Neural progenitor cell (in vitro differentiated cells): ENCODE measurements around the gene MAP3K13.

Source experiments
- EZH2 ChIP-seq: fragments of 200-600 bp; sonication (generic); IDR thresholded peaks from 2 replicates; pipeline ENCODE4 v1.6.1; 2017; ENCODE audit warnings: antibody characterized with exemption, mild to moderate bottlenecking, moderate library complexity
- EZH2phosphoT487 ChIP-seq: fragments of 200-600 bp; sonication (generic); IDR thresholded peaks from 2 replicates; pipeline ENCODE4 v1.6.1; 2017; ENCODE audit warnings: antibody characterized with exemption
- TF ChIP-seq, protein P1 (sequence below): fragments of 200-600 bp; sonication (generic); IDR thresholded peaks from 2 replicates; pipeline ENCODE4 v1.5.1; 2017; ENCODE audit warnings: antibody characterized with exemption, mild to moderate bottlenecking

DNA sequence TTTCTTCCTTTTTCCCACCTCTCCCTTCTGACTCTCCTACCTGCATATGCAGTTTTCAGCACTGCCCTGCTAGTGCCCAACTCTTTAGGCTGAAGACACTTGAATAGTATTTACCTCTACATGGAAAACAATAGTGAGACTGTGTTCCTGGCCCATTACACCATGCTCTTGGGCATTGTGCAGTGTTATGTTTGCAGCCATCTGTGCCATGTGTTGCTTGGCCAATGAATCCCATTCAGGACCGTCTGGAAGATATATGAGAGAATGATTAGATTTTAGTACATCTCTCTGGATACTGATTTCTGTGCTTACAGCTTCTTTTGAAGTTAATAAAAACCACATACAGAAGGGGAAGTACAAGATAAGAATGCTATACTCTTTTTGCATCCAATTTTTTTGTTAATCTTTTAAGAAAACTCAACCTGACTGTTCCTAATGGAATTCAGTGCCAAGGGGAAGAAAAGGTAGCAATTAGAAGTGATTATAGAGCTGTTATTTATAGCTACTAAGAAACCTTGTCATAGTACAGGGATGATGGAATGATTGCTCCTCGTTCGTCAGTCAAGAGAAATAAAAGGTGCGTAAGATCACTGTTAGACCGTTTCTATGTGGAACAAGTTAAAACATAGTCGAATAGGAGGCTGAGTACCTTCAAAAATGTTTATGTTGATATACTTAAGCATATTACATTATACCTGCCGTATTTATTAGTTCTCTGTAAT lies 77.0 kb downstream of the MAP3K13 start:
- TF ChIP-seq, protein P1, sequence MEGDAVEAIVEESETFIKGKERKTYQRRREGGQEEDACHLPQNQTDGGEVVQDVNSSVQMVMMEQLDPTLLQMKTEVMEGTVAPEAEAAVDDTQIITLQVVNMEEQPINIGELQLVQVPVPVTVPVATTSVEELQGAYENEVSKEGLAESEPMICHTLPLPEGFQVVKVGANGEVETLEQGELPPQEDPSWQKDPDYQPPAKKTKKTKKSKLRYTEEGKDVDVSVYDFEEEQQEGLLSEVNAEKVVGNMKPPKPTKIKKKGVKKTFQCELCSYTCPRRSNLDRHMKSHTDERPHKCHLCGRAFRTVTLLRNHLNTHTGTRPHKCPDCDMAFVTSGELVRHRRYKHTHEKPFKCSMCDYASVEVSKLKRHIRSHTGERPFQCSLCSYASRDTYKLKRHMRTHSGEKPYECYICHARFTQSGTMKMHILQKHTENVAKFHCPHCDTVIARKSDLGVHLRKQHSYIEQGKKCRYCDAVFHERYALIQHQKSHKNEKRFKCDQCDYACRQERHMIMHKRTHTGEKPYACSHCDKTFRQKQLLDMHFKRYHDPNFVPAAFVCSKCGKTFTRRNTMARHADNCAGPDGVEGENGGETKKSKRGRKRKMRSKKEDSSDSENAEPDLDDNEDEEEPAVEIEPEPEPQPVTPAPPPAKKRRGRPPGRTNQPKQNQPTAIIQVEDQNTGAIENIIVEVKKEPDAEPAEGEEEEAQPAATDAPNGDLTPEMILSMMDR: no peak
- no peak for TF ChIP-seq EZH2phosphoT487
- TF ChIP-seq EZH2: no peak
